HepG2 (cell line): ENCODE results near the gene USP7. TPM values are rescaled to one million over a fixed set of nuclear protein-coding genes. Genes with fewer than 3 reads are reported as not detected.

Source experiments
- ATAC-seq: fragments of 200-7000 bp; cut with Tn5 transposase; 3 replicates; pipeline ENCODE4 v1.9.1; 2020; ENCODE audit warnings: mild to moderate bottlenecking, moderate library complexity
- BruUV-seq: library from RNA; stranded (reverse); fragments of 400-500 nt; replicated peaks from 2 replicates; lab custom pipeline; 2021; lab: Mats Ljungman, UMichigan
- CTCF ChIA-PET: fragments of 300-600 bp; formaldehyde crosslinking; extraction: SDS; loops from one replicate; lab custom pipeline; 2021; ENCODE audit warnings: low total read pairs, inconsistent platforms, low intra/inter-chr PET ratio; lab: Yijun Ruan, JAX
- POLR2A ChIA-PET: fragments of 350-600 bp; sonication (Branson Sonifier 250); formaldehyde crosslinking; loops from one replicate; lab custom pipeline; 2020; ENCODE audit warnings: antibody characterized with exemption, inconsistent platforms; lab: Yijun Ruan, JAX
- DNase-seq: peaks from one replicate; pipeline ENCODE4 v3.0.0-alpha.2; 2015; ENCODE audit warnings: low spot score
- FAIRE-seq: peaks from 3 replicates; lab custom pipeline; 2011; peaks lifted over from hg19 to GRCh38; lab: Jason Lieb, UNC
- H2AFZ ChIP-seq: one replicate; pipeline ENCODE4 v1.6.1; 2011; ENCODE audit warnings: low read length, inconsistent platforms
- H3K27ac ChIP-seq: fragments of 300-600 bp; 3 replicates; pipeline ENCODE4 v1.8.0; 2011; ENCODE audit warnings: mixed run types, mild to moderate bottlenecking, mixed read lengths, low read length, inconsistent platforms; ENCODE audit not compliant: insufficient read depth; ENCODE audit errors: extremely low read length
- H3K27me3 ChIP-seq, 2 experiments: fragments of 200-600 bp in 1 of 2; 2 replicates in 1 of 2; 3 replicates in 1 of 2; pipeline versions ENCODE4 v1.6.0 to v1.8.0; 2011; ENCODE audit warnings: low read length in 2 of 2, mild to moderate bottlenecking in 2 of 2, moderate library complexity in 2 of 2, inconsistent platforms in 1 of 2; ENCODE audit not compliant: insufficient read depth in 2 of 2, control insufficient read depth in 1 of 2
- H3K36me3 ChIP-seq, 2 experiments: fragments of 200-600 bp in 1 of 2; replicated peaks in 1 of 2; 2 replicates in 1 of 2; 3 replicates in 1 of 2; pipeline versions ENCODE4 v1.5.1 to v1.8.0; 2011; ENCODE audit warnings: low read length in 2 of 2, inconsistent platforms in 1 of 2; ENCODE audit not compliant: insufficient read depth in 2 of 2, control insufficient read depth in 1 of 2
- H3K4me1 ChIP-seq: 2 replicates; pipeline ENCODE4 v1.5.1; 2012; ENCODE audit warnings: low read length, inconsistent platforms; ENCODE audit not compliant: insufficient read depth
- H3K4me2 ChIP-seq: 2 replicates; pipeline ENCODE4 v1.6.0; 2011; ENCODE audit warnings: low read depth, low read length, inconsistent platforms
- H3K4me3 ChIP-seq, 3 experiments: fragments of 200-600 bp in 1 of 3; sonication (generic), shearing (Covaris generic) in 1 of 3; replicated peaks in 1 of 3; 2 replicates each; pipeline ENCODE4 v1.5.1; 2011 to 2016; ENCODE audit warnings: low read length in 3 of 3, inconsistent platforms in 2 of 3, low read depth in 2 of 3, mild to moderate bottlenecking in 2 of 3, control low read depth in 1 of 3, mixed read lengths in 1 of 3; ENCODE audit not compliant: insufficient read depth in 1 of 3
- H3K79me2 ChIP-seq: one replicate; pipeline ENCODE4 v1.6.1; 2011; ENCODE audit warnings: low read length, inconsistent platforms; ENCODE audit not compliant: insufficient read depth
- H3K9ac ChIP-seq: 2 replicates; pipeline ENCODE4 v1.6.0; 2011; ENCODE audit warnings: mild to moderate bottlenecking, low read depth, low read length, inconsistent platforms; ENCODE audit not compliant: insufficient read depth
- H3K9me3 ChIP-seq: 2 replicates; pipeline ENCODE4 v1.5.1; 2012; ENCODE audit warnings: mild to moderate bottlenecking, low read length
- H4K20me1 ChIP-seq: 2 replicates; pipeline ENCODE4 v1.6.0; 2011; ENCODE audit warnings: inconsistent platforms, mild to moderate bottlenecking, low read length, moderate library complexity; ENCODE audit not compliant: insufficient read depth
- DNMT3B ChIP-seq: conservative IDR thresholded peaks from 2 replicates; pipeline ENCODE4 v1.6.1; 2016; ENCODE audit warnings: missing biosample characterization, control low read depth
- HNF4G ChIP-seq, 2 experiments: sonication (generic) in 1 of 2; formaldehyde crosslinking in 1 of 2; IDR thresholded peaks; 2 replicates each; pipeline versions ENCODE4 v1.4.0 to v1.6.1; 2011 to 2020; ENCODE audit warnings: borderline replicate concordance in 2 of 2, low read depth in 2 of 2, mild to moderate bottlenecking in 2 of 2, low read length in 1 of 2, missing genetic modification reagents in 1 of 2, moderate library complexity in 1 of 2
- MTF1 ChIP-seq: sonication (generic); formaldehyde crosslinking; IDR thresholded peaks from 2 replicates; pipeline ENCODE4 v1.5.0; 2020; ENCODE audit warnings: missing genetic modification reagents
- NR2F6 ChIP-seq, 2 experiments: IDR thresholded peaks; 2 replicates each; pipeline ENCODE4 v1.6.1; 2016; ENCODE audit warnings: antibody characterized with exemption in 1 of 2, mild to moderate bottlenecking in 1 of 2
- PATZ1 ChIP-seq: sonication (generic); formaldehyde crosslinking; IDR thresholded peaks from 2 replicates; pipeline ENCODE4 v1.4.0; 2020; ENCODE audit warnings: missing genetic modification reagents
- RCOR2 ChIP-seq: IDR thresholded peaks from 2 replicates; pipeline ENCODE4 v1.6.1; 2016; ENCODE audit warnings: missing biosample characterization, missing genetic modification reagents
- SIN3B ChIP-seq: fragments of 150-350 bp; IDR thresholded peaks from 2 replicates; pipeline ENCODE4 v1.6.1; 2014; ENCODE audit warnings: low read length
- SMAD3 ChIP-seq: sonication (generic); formaldehyde crosslinking; IDR thresholded peaks from 2 replicates; pipeline ENCODE4 v1.4.0; 2020; ENCODE audit warnings: missing genetic modification reagents
- SP5 ChIP-seq: IDR thresholded peaks from 2 replicates; pipeline ENCODE4 v1.6.1; 2016; ENCODE audit warnings: low read depth, borderline replicate concordance
- SRSF1 ChIP-seq: fragments of 200-400 bp; formaldehyde crosslinking; optimal IDR thresholded peaks from 2 replicates; pipeline ENCODE3; 2017; ENCODE audit warnings: mild to moderate bottlenecking, low read depth, low read length, moderate library complexity
- YEATS2 ChIP-seq: sonication (generic); formaldehyde crosslinking; IDR thresholded peaks from 2 replicates; pipeline ENCODE4 v1.4.0; 2020; ENCODE audit warnings: missing genetic modification reagents, borderline replicate concordance
- ZBTB1 ChIP-seq: sonication (generic); formaldehyde crosslinking; IDR thresholded peaks from 2 replicates; pipeline ENCODE4 v1.4.0; 2020; ENCODE audit warnings: missing genetic modification reagents, borderline replicate concordance
- ZNF205 ChIP-seq: IDR thresholded peaks from 2 replicates; pipeline ENCODE4 v1.6.1; 2018; ENCODE audit warnings: missing biosample characterization, missing genetic modification reagents
- ZNF30 ChIP-seq: sonication (generic); formaldehyde crosslinking; IDR thresholded peaks from 2 replicates; pipeline ENCODE4 v1.5.0; 2020; ENCODE audit warnings: mild to moderate bottlenecking, missing genetic modification reagents
- ZNF570 ChIP-seq: sonication (generic); formaldehyde crosslinking; IDR thresholded peaks from 2 replicates; pipeline ENCODE4 v1.4.0; 2020; ENCODE audit warnings: mild to moderate bottlenecking, missing genetic modification reagents, borderline replicate concordance
- ZNF704 ChIP-seq: sonication (generic); formaldehyde crosslinking; IDR thresholded peaks from 2 replicates; pipeline ENCODE4 v1.8.1; 2023; ENCODE audit warnings: mild to moderate bottlenecking, inconsistent platforms, moderate library complexity, missing genetic modification reagents, borderline replicate concordance
- ZZZ3 ChIP-seq: sonication (generic); formaldehyde crosslinking; IDR thresholded peaks from 2 replicates; pipeline ENCODE4 v1.4.0; 2020; ENCODE audit warnings: missing genetic modification reagents, mild to moderate bottlenecking, borderline replicate concordance
- WGBS: methylation state at CpG from one replicate; pipeline ENCODE4 v1.1.6; 2017; ENCODE audit warnings: low lambda C conversion rate; 5-methylcytosine and 5-hydroxymethylcytosine counted together
- in situ Hi-C: cut with HindIII; loops from 2 replicates; pipeline ENCODE4 v1.10.0; 2017; ENCODE audit warnings: low pct_unique_long_range_greater_than_20kb; ENCODE audit not compliant: extremely low pct_ligation_motif_present
- intact Hi-C: fragments of 100-400 bp; cut with micrococcal nuclease; formaldehyde crosslinking; loops from one replicate; pipeline ENCODE4 v1.10.0; 2022; ENCODE audit not compliant: unreplicated experiment
- polyA plus RNA-seq, 8 experiments: library from polyadenylated mRNA; depleted of rRNA in 3 of 8; stranded (reverse) in 7 of 8; unstranded in 1 of 8; fragments of >200 nt; fragmentation: Illumina TruSeq in 4 of 8; extraction: Trizol in 4 of 8; gene quantifications; 2 replicates each; pipeline versions ENCODE4 v1.2.1 to v1.2.3, GENCODE V29; 2011 to 2016; ENCODE audit warnings: low read depth in 4 of 8, missing spikeins in 1 of 8, mixed read lengths in 1 of 8; ENCODE audit not compliant: insufficient read depth in 1 of 8
- total RNA-seq, 5 experiments: library from RNA; depleted of rRNA; stranded (reverse); fragments of >200 nt; fragmentation: Illumina TruSeq; extraction: Trizol; gene quantifications; 2 replicates each; pipeline ENCODE4 v1.2.3, GENCODE V29; 2016; ENCODE audit warnings: low read depth in 1 of 5

Gene USP7
- total and polyA plus RNA-seq, 2 of the 13 experiments (the other 11 are each of a cell fraction or from before 2014, with no cell fraction given) = 52.5 to 173 TPM

- TF ChIP-seq SRSF1 = peak; percentile 34
- no peak; the same call in 1 of the 2 replicates for TF ChIP-seq SP5
- peak; percentile 94 for TF ChIP-seq PATZ1 (CRISPR knock-in tag)
- TF ChIP-seq ZNF30 (CRISPR knock-in tag) = no peak
- TF ChIP-seq MTF1 (CRISPR knock-in tag) = peak; percentile 56; the same call in 1 of the 2 replicates
- no peak for TF ChIP-seq YEATS2
- TF ChIP-seq RCOR2 (CRISPR knock-in tag) = no peak
- TF ChIP-seq, all 625 proteins: peak for 47
Measured at GRCh38 chr16:8864480-8865110, 99.1 kb downstream of the USP7 start (continued).

- CTCF ChIA-PET = interaction anchor here (1.4 to 1.9 kb wide), 2 partner anchors 10 to 16 kb away, joined by 7 to 14 read pairs; no protein-coding TSS in a partner anchor
- WGBS = 15% methylated on average over 17 of the region's 17 CpGs
- FAIRE-seq (peak; percentile 99), ATAC-seq (peak; percentile 78), DNase-seq (peak; percentile 100)
- Histone ChIP-seq H3K4me1 (peaks cover 81% of the 10 kb centered on the region), H3K9me3 (no peaks in the 10 kb centered on the region), H2AFZ (no peak overlapping the region), H3K79me2 (peaks cover 94% of the 10 kb centered on the region), H3K9ac (peak overlapping the region; percentile 84), H3K27me3 (no peaks in the 10 kb centered on the region; a peak in 1 of 5 replicates), H4K20me1 (peaks cover 57% of the 10 kb centered on the region; the same call in 1 of the 2 replicates), H3K36me3 (peaks cover 4 to 8% of the 10 kb centered on the region in 2 experiments; a peak in 3 of 5 replicates), H3K27ac (peak overlapping the region; percentile 95), H3K4me3 (peak overlapping the region; percentile 20 to 64 (median 27)), H3K4me2 (peak overlapping the region; percentile 91)
- intact Hi-C loops = loop anchor here (1.0 to 5.0 kb wide), 3 partner anchors 16 to 187 kb away; partner anchors contain the start of genes PMM2 and TMEM186
- no TSS peak for BruUV-seq
- POLR2A ChIA-PET = interaction anchor here (0.5 to 10.4 kb wide), 25 partner anchors 9 to 1880 kb away, joined by 3 to 235 read pairs (median 5); partner anchors contain the start of genes HAPSTR1, LITAFD, NUBP1 and PMM2
- in situ Hi-C loops = no loop called here
- TF ChIP-seq ZBTB1 (CRISPR knock-in tag) = peak; percentile 86; the same call in 1 of the 2 replicates
- TF ChIP-seq NR2F6 (IDR thresholded peaks at IDR 0.05) = peak; percentile 85
- TF ChIP-seq NR2F6 (CRISPR knock-in tag; IDR thresholded peaks at IDR 0.05) = peak; percentile 95
- 0 out of 2 replicates have a peak, but pooled peaks have one; percentile 12 for TF ChIP-seq ZNF570 (CRISPR knock-in tag)
- TF ChIP-seq ZNF704 (CRISPR knock-in tag) = peak; percentile 96; the same call in 1 of the 2 replicates
- TF ChIP-seq HNF4G (IDR thresholded peaks at IDR 0.05; ENCODE audit: borderline replicate concordance, low read depth, low read length) = peak; percentile 100
- peak; percentile 100 for TF ChIP-seq HNF4G (CRISPR knock-in tag; IDR thresholded peaks at IDR 0.05; ENCODE audit: borderline replicate concordance, low read depth)
- peak; percentile 84 for TF ChIP-seq YEATS2
- TF ChIP-seq SIN3B = 0 out of 2 replicates have a peak, but pooled peaks have one; percentile 33
- TF ChIP-seq ZNF205 (CRISPR knock-in tag) = peak; percentile 95; the same call in 1 of the 2 replicates
- TF ChIP-seq ZZZ3 (CRISPR knock-in tag) = no peak; the same call in none of the 2 replicates
- TF ChIP-seq SMAD3 = peak; percentile 95
- TF ChIP-seq DNMT3B (CRISPR knock-in tag) = no peak; the same call in 1 of the 2 replicates
Measured at GRCh38 chr16:8863594-8864424, 99.9 kb downstream of the USP7 start.
